NCI-H1105 treated with DMSO at 0.1 percent for 48 hours (cell line): Measurements from ENCODE around the gene PHF21A.
"Not testable (repeated sequence)": the region's sequence is repeated elsewhere in the genome, so short reads cannot be mapped to it uniquely, and the experiment has no call there.

Experiments
- DNase-seq: peaks from one replicate; lab custom pipeline; 2025; lab: John Stamatoyannopoulos, UW

The PHF21A gene

DNA sequence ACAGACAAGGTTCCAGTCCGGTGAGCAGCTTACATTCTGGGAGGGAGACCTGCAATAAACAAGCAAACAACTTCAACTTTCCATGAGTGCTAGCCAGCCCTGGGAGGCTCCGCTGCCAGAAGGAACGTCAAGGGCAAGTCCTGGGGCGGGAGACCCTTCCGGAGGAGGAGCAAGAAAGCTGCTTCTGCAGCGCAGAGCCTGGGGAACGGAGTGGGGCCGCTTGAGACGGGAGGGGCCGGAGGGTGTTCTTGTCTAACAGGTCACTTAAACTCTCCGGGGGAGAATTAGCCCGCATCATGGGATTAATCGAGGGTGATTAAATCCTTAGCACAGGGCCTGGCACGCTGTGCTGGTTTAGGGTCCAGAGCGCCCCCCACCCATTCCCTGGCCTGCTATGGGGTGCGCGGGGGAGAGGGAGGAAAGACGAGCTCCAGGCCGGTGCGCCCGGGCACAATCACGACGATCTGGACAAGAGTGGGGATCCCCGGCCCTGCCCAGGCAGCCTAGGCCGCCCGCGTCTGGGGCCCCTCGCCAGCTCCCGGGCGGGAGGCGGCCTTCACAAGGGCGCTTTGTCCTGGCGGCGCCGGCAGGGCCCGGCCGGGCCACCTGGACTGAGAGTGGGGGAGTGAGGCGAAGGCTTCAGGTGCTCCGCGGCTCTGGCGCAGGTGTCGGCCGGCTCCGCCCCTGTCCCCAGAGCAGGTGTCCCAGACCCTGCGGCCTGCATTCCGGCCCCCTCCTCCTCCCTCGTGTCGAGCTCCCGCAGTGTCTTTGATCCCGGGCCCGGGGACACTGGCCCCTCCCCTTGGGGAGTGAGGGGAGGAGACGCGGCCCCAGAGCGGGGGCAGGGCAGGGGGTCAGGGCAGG, 199.5 kb downstream of the PHF21A start:
- peak; percentile 91 for DNase-seq

DNA sequence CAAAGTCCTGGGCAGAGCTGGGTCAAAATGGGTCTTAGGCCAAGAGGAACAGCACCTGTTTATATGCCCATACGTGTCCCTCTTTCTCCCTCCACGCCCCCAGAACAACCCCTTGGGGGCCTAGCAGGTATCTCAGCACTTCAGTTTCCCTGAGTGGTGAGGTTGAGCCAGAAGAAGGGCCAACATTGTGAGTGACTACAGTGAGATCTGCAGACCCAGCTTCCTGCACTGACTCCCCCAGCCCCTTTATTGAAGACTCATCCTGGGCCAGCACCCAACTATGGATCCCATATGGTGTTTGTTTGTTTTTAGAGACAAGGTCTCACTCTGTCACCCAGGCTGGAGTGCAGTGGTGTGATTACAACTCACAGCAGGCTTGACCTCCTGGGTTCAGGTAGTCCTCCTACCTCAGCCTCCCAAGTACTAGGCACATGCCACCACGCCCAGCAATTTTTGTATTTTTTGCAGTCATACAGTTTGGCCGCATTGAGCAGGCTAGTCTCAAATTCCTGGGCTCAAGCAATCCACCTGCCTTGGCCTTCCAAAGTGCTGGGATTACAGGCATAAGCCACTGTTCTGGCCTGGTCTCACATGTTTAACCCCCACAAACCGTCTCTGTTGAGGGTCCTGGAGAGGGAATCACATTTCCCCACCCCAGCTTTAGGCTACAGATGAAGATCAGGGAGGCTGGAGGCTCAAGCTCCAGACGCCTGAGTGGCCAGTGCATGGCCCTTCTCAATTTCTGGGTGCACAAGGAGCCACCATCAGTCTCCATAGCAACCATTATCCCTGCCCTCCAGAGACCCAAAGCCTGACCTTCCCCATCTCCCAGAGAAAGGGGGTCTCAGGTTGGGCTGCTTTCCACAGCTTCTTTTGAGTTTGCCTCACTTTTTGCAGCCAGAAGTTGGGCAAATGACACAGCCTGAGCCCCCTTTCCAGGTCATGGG, 200.4 kb downstream of the PHF21A start:
- DNase-seq = no peak

- DNase-seq = no peak
Measured at GRCh38 chr11:45919806-45920530, 201.3 kb downstream of the PHF21A start.

DNA sequence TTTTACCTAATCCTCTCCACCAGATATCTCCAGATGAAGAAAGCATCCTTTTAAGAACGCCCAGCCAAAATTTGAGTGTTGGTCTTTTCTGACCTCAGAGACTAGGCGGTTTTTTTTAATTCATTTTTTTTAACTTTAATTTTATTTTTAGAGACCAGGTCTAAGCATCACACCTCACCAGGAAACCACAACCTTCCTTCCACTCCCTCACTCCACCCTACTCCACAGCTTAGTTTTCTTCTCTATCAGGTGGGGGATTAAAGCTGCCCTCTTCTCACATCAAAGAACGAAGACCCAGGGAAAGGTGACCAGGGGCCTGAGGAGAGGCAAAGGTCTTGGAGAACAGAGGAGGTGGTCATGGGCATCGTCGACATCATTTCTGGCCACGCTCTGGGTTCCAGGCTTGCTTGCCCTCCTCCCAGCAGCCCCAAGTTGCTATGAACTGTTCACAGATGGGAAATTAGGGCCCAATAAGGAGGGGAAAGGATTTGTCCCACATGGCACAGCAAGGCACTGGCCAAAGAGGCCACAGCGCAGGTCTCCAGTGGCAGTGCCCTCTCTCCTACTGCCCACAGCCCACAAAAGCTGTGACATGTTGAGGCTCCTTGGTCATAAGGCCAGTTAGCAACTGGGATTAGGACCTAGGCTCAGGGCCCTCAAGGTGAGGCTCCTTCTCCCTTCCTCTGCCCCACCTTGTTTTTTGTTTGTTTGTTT, 202.1 kb downstream of the PHF21A start:
- DNase-seq = no peak

GRCh38 chr11:45918331-45918941, 202.8 kb downstream of the PHF21A start:
- peak; percentile 79 for DNase-seq

- DNase-seq = peak; percentile 98
Measured at GRCh38 chr11:45917623-45918330, 203.5 kb downstream of the PHF21A start, which contains the start of gene PEX16. TSS of gene PEX16 (minus strand) at chr11:45917877. CDS start at chr11:45917811, 66 bp downstream.

DNA sequence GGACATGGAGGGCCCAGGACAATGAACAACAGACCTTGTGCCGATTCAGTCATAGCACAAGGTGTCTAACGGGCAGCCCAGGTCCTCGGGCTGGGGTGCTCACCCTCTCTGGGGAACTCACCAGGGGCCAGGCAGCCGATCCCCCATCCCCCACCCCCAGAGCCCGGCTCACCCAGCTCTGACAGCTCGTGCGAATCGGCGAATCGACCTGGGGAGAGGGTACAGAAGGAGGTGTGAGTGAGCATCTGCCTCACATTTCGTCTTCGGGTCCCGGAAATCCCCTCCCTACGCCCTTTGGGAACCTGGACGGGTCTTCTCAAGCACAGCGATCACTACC, 204.0 kb downstream of the PHF21A start:
- no peak for DNase-seq

GRCh38 chr11:45915446-45915845, 205.8 kb downstream of the PHF21A start:
- no peak for DNase-seq

DNA sequence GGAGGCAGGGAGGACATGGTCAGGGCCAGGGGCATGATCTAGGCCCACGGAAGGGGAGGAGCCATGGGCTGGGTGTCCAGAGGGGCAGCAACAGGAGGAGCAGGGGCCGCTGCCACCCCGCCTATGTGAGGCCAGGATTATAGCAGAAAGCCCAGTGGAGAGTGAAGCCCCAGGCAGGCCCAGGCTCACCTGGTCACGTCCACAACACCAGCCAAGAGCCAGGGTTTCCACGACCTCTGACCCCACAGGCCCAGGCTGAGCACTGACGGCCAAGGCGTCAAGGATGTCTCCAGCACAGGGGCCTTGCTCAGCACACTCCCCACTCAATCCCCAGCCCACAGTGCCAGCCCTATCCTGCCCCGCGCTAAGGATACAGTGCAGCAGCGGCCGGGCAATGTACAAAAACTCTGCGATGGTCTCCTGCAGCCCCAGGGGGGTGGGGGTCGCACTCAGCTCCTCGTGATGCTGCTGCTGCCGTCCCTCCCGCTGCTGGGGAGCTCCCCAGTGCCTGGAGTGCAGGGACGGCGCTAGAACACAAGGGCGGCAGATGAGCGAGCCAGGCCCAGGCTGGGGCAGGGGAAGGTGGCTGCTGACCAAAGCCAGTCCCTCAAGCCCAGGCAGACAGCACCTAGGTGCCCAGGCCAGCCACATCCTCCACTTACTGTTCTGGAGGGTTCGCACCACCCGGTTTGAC, 207.2 kb downstream of the PHF21A start:
- no peak for DNase-seq

DNA sequence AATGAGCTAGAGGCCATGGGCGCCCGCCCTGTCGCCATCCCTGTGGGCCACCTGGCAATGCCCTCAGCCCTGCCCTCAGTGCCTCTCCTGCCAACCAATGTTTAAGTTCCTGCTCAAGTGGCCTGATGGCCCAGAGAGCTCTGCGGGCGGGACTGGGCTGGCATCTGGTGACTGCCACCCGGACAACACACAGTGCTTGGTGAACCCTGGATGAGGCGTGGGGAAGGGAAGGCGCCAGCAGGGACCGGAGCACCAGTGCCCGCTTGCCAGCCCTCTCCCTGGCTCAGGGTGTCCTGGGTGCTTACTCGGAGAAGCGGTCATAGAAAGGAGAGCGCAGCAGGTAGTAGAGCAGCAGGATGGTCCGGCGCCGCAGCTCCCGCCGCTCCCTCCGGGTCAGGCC, 207.7 kb downstream of the PHF21A start:
- no peak for DNase-seq

DNA sequence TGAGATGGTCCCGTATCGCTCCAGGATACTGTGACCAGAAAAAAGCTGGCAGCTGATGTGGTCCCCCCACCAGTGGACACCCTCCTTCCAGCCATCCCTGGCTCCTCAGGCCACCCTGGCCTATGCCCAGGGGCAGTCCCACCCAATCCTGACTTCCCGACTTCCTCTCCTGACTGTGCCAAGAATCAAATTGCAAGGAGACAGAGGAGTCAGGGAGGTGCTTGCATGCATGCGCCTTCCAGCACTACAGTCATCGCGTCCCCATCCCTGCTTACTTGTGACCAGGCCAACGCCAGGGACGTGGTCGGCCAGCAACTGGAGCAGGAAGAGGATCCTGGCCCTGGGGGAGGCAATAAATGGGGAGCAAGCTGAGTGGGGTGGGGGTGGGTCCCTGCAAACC, 210.6 kb downstream of the PHF21A start:
- DNase-seq = no peak

DNA sequence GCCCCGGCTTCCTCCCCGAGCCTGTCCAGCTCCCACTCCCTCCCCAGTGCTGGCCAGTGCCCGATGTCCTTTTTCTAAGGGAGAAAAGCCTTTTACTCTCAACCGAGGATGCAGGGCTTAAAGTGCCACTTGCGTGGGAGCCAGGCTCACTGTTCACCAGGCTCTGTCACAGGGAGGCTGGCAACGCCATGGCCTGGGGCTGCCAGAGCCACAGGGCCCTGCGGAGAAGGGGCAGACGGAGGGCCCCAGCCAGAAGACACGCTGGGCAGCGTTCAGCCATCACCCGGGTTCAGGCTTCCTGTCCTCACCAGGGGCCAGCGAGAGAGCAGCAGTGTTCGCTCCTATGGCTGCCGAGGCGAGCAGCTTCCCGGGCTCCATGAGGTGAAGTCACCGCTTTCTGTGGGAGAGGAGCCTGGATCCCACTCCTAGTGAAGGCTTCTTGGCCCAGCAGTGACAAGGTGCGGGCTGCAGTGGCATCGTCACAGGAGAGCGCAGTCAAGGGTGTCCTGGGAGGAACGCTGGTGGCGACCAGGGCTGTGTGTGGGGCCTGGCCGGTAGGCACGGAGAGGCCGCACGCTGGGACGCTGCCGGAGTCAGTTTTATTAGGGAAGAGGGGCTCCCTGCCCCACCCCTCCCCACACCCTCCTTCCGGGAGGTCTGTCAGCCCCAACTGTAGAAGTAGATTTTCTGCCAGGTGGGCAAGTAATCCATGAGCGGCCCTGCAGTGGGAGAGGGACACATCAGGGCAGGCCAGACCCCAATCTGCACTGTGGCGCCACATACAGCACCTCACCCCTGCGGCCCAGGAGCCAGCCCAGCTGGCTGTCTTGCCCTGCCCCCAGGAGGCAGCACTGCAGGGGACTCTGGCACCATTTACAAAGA, 211.4 kb downstream of the PHF21A start:
- no peak for DNase-seq

DNA sequence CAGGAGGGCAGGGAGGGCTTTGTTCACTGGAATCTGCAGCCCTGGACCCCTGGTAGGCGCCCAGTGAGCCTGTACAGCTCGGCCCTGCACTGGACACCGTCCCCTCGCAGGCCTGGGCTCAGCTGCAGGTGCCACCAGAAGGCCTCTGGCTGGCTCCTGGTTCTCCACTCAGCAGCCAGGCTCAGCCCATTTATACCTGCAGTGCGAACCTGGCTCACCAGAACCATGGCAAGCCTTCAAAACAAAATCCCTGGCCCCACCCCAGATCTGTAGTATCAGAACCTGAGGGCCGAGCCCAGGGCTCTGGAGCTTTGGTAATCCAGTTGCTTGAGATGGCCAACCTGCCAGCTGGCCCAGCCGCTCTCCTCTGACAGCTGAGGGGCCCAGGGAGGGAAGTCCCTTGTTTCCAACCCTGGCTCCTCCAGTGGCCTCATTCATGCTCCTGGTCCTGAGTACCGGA, 213.3 kb downstream of the PHF21A start:
- no peak for DNase-seq

GRCh38 chr11:45906965-45907611, 214.2 kb downstream of the PHF21A start, which contains the start of gene FREY1:
TSS of gene FREY1 (minus strand) at chr11:45907271. CDS start at chr11:45907245, 26 bp downstream.
- DNase-seq = no peak

DNA sequence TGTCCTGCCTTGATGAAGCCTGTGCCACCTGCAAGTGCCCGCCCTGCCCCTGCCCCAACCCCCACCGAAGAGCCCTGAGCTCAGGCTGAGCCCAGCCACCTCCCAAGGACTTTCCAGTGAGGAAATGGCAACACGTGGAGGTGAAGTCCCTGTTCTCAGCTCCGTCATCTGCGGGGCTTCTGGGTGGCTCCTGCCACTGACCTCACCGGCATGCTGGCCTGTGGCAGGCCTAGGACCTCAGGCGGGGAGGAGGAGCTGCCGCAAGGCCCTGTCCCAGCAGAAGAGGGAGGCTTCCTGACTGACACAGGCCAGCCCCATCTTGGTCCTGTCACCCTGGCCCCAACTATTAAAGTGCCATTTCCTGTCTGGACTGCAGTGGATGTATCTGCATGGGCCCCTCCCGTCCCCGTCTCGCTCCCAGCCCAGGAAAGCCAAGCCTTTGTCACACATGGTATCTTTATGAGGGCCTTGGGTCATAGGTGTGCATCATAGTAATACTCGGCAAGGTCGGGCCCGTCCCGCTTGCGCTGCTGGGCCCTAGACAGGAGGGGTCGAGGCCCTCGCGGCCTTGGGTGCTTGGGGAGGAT, 215.1 kb downstream of the PHF21A start:
- DNase-seq = no peak

GRCh38 chr11:45905576-45905975, 215.7 kb downstream of the PHF21A start:
- not testable (repeated sequence) for DNase-seq

DNA sequence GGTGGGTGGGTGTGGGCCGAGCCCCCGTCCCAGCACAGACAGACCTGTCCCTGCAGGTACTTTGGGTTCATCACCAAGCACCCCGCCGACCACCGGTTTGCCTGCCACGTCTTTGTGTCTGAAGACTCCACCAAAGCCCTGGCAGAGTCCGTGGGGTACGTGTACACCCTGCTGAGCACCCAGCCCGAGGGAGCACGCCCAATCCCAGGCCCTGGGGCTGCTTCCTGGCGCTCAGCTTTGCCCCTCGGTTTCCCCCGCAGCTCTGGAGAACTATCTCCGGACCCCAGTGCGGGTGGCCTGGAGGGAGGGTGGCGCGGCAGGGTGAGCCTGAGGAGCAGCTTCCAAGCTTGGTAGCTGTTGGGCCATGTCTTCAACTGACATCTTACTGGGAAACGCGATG, 216.2 kb downstream of the PHF21A start:
- no peak for DNase-seq
